22Rv1 (cell line): ENCODE results near the gene TEKT2.

Experiments
- H3K27ac ChIP-seq: fragments of 450-650 bp; 2 replicates; pipeline ENCODE4 v1.5.1; 2017
- ZFX ChIP-seq: fragments of 450-650 bp; IDR thresholded peaks from 2 replicates; pipeline ENCODE4 v1.6.1; 2017; ENCODE audit warnings: antibody characterized with exemption, borderline replicate concordance
- TF ChIP-seq, protein P1 (sequence below): fragments of 450-650 bp; IDR thresholded peaks from 2 replicates; pipeline ENCODE4 v1.5.1; 2017; ENCODE audit warnings: mild to moderate bottlenecking

The TEKT2 gene

DNA sequence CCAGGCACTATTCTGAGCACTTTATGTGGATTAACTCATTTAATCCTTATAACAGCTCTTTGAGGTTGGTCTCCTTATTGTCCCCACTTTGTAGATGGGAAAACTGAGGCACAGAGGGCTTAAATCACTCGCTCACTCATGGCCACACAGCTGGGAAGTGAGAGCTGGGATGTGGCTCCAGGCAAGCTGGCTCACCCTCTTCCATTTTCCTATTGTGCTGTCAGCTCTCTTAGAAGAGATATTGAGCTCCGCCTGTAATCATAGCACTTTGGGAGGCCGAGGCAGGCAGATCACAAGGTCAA is 45.0 kb downstream of the TEKT2 start:
- no peak for TF ChIP-seq ZFX
- TF ChIP-seq, protein P1, sequence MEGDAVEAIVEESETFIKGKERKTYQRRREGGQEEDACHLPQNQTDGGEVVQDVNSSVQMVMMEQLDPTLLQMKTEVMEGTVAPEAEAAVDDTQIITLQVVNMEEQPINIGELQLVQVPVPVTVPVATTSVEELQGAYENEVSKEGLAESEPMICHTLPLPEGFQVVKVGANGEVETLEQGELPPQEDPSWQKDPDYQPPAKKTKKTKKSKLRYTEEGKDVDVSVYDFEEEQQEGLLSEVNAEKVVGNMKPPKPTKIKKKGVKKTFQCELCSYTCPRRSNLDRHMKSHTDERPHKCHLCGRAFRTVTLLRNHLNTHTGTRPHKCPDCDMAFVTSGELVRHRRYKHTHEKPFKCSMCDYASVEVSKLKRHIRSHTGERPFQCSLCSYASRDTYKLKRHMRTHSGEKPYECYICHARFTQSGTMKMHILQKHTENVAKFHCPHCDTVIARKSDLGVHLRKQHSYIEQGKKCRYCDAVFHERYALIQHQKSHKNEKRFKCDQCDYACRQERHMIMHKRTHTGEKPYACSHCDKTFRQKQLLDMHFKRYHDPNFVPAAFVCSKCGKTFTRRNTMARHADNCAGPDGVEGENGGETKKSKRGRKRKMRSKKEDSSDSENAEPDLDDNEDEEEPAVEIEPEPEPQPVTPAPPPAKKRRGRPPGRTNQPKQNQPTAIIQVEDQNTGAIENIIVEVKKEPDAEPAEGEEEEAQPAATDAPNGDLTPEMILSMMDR, result no peak
- no peak overlapping the region for H3K27ac ChIP-seq

- TF ChIP-seq, protein P1, result no peak
- TF ChIP-seq ZFX, result no peak
- H3K27ac ChIP-seq, result no peak overlapping the region
Measured at GRCh38 chr1:36132029-36132428, 48.1 kb downstream of the TEKT2 start.

DNA sequence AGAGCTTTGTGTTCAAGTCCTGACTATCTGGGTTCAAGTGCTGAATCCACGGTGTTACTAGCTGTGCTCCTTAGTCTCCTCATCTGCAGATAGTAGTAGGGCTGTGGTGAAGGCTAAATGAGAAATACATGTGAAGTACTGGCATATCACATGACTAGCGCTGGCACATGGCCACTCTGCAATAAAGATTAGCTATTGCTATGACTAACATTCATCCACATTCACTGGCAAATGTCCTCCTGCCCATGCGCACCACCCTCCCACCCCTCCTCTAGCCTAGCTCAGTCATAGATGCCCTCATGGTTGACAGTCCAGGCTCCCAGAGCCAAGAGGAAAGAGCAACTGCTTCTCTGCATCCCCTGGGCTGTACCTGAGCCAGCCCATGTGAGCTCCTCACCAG is 49.6 kb downstream of the TEKT2 start:
- H3K27ac ChIP-seq, result no peak overlapping the region
- TF ChIP-seq, protein P1, result no peak
- no peak for TF ChIP-seq ZFX

DNA sequence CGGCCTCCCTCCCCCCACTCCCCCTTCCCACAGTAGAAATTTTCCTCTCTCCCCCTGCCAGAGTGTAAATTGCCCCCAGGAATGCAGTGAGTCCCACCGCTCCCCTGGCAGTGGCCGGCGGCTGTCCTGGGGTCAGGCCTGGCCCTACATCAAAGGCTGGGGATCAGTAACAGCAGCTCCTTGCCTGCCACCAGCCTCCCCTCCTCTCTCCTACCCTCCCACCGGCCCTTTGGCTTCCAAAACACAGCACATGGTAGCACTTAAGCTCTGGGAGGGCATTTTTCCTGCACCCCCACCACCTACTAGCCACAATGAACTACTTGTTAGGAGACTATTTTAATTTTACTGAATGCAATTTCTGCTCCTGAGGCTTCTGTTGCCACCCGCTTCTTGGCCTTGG is 50.1 kb downstream of the TEKT2 start:
- H3K27ac ChIP-seq, result no peak overlapping the region

DNA sequence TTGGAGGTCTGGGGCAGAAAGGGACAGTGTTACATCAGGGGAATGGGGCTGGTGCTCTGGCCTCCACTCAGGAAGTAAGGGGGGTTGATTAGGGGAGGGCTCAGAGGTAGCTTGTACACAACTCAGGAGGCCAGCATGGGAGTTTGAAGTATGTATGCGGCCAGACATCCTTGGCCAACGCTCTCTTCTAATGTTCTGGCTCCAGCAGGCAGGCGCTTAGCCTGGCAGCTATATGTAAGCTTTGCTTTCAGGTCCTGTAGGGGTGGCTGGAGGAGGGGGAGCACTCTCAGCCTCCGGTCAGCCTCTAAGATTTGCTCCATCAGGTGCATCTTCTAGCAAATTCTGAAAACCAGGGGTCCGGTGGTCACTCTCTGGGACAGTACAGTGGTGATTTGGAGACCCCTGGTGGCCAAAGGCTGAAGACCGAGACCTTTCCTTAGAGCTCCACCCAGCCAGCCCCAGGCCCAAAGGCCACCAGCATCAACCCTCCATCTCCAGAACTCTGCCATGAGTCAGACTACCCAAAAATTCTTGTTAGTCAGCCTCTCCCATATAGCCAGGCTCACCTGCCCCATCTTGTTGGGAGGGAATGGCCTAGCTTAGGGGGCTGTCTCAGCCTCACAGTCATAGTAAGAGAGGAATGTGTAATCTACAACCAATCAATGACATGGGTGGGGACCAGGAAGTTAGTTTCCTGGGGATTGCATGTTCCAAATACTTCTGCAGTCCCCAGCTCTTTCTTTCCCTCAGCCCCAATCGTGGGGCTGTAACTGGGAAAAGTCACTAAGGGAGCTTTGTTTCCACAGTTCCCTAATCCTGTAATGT is 50.8 kb downstream of the TEKT2 start:
- H3K27ac ChIP-seq, result no peak overlapping the region
- no peak for TF ChIP-seq ZFX
- TF ChIP-seq, protein P1, result peak; percentile 86

More for the DNA sequence above, 50.1 kb downstream of the TEKT2 start:
- no peak for TF ChIP-seq ZFX

- TF ChIP-seq, protein P1, result no peak
- TF ChIP-seq ZFX, result no peak
- H3K27ac ChIP-seq, result no peak overlapping the region
Measured at GRCh38 chr1:36135330-36135667, 51.4 kb downstream of the TEKT2 start.

- TF ChIP-seq, protein P1, result no peak
- no peak for TF ChIP-seq ZFX
- no peak overlapping the region for H3K27ac ChIP-seq
Measured at GRCh38 chr1:36135796-36136195, 51.9 kb downstream of the TEKT2 start.

- H3K27ac ChIP-seq, result no peak overlapping the region
- no peak for TF ChIP-seq ZFX
- TF ChIP-seq, protein P1, result no peak
Measured at GRCh38 chr1:36136535-36136934, 52.6 kb downstream of the TEKT2 start.
